Gastroesophageal sphincter (tissue), 3 donors: ENCODE measurements around the gene TRIM54.

Experiments
- POLR2A ChIP-seq, 2 donors: fragments of 450-650 bp; IDR thresholded peaks; one replicate each; pipeline ENCODE4 v1.6.1; 2017; ENCODE audit warnings: antibody characterized with exemption in 2 of 2, mild to moderate bottlenecking in 2 of 2, moderate library complexity in 1 of 2
- POLR2AphosphoS5 ChIP-seq: sonication (generic); formaldehyde crosslinking; IDR thresholded peaks from one replicate; pipeline ENCODE4 v1.6.1; 2017; ENCODE audit warnings: antibody characterized with exemption
- TF ChIP-seq, protein P1 (sequence below), 4 experiments: fragments of 200-600 bp in 2 of 4; fragments of 450-650 bp in 2 of 4; sonication (generic) in 1 of 4; IDR thresholded peaks; one replicate each; pipeline ENCODE4 v1.5.1; 2017 to 2019; ENCODE audit warnings: antibody characterized with exemption in 4 of 4, mild to moderate bottlenecking in 2 of 4, moderate library complexity in 2 of 4

DNA sequence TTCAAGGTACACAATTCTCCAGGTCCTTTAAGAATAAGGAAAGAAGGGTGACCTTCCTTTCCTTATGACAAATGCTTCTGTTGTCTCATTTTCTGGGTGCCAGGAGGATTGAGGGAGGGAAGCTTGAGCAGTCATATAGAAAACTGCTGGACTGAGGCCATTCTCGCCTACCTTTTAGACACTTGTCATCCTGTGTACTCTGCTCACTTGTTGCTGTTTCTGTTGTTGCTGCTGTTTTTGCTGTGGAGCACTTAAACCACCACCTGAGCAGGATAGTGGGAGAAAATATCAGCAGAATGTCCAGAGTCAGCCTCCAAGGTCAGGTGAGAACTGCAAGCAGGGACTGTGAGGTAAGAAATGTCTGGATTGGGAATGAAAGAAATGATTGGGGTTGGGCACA lies 4.2 kb upstream of the TRIM54 start:
- TF ChIP-seq, protein P1, sequence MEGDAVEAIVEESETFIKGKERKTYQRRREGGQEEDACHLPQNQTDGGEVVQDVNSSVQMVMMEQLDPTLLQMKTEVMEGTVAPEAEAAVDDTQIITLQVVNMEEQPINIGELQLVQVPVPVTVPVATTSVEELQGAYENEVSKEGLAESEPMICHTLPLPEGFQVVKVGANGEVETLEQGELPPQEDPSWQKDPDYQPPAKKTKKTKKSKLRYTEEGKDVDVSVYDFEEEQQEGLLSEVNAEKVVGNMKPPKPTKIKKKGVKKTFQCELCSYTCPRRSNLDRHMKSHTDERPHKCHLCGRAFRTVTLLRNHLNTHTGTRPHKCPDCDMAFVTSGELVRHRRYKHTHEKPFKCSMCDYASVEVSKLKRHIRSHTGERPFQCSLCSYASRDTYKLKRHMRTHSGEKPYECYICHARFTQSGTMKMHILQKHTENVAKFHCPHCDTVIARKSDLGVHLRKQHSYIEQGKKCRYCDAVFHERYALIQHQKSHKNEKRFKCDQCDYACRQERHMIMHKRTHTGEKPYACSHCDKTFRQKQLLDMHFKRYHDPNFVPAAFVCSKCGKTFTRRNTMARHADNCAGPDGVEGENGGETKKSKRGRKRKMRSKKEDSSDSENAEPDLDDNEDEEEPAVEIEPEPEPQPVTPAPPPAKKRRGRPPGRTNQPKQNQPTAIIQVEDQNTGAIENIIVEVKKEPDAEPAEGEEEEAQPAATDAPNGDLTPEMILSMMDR (IDR thresholded peaks at IDR 0.05) = no peak
- TF ChIP-seq POLR2AphosphoS5 (no peak), POLR2A (IDR thresholded peaks at IDR 0.05) (no peak)
